Subcutaneous abdominal adipose tissue (tissue), 5 donors: Measurements from ENCODE around the gene LATS2.

ENCODE experiments used
- H3K27ac ChIP-seq: one replicate; pipeline ENCODE4 v1.7.0; 2013; ENCODE audit warnings: low read depth, mild to moderate bottlenecking, inconsistent platforms, low read length, moderate library complexity
- H3K27me3 ChIP-seq, 5 donors: one replicate each; pipeline ENCODE4 v1.7.0; 2013; ENCODE audit warnings: low read length in 5 of 5, inconsistent platforms in 1 of 5; ENCODE audit not compliant: control insufficient read depth in 5 of 5, insufficient read depth in 4 of 5
- H3K36me3 ChIP-seq, 5 donors: one replicate each; pipeline ENCODE4 v1.7.0; 2013; ENCODE audit warnings: low read length in 5 of 5; ENCODE audit not compliant: control insufficient read depth in 5 of 5, insufficient read depth in 5 of 5
- H3K4me1 ChIP-seq, 5 donors: one replicate each; pipeline ENCODE4 v1.7.0; 2013; ENCODE audit warnings: low read length in 5 of 5, mild to moderate bottlenecking in 3 of 5, moderate library complexity in 1 of 5; ENCODE audit not compliant: control insufficient read depth in 5 of 5, insufficient read depth in 5 of 5
- H3K4me3 ChIP-seq, 5 donors: one replicate each; pipeline ENCODE4 v1.7.0; 2013; ENCODE audit warnings: low read length in 5 of 5, low read depth in 1 of 5
- H3K9ac ChIP-seq, 5 donors: one replicate each; pipeline ENCODE4 v1.7.0; 2013; ENCODE audit warnings: low read length in 5 of 5, mild to moderate bottlenecking in 4 of 5, moderate library complexity in 3 of 5
- H3K9me3 ChIP-seq, 5 donors: one replicate each; pipeline ENCODE4 v1.7.0; 2013; ENCODE audit warnings: low read length in 5 of 5; ENCODE audit not compliant: control insufficient read depth in 5 of 5
- donor health status: healthy.
- donor health status: healthy.
- donor health status: healthy.
- donor health status: healthy.
- donor health status: healthy.

The LATS2 gene

GRCh38 chr13:20988909-20989655 lies 72.3 kb downstream of the LATS2 start:
- H3K9ac ChIP-seq = no peak overlapping the region
- H3K4me1 ChIP-seq = peaks cover 0 to 4% (median 0%) of the 10 kb centered on the region in 5 donors
- H3K4me3 ChIP-seq = no peak overlapping the region
- H3K9me3 ChIP-seq = no peaks in the 10 kb centered on the region
- peaks cover 11 to 69% (median 48%) of the 10 kb centered on the region in 5 donors for H3K36me3 ChIP-seq
- no peaks in the 10 kb centered on the region for H3K27me3 ChIP-seq
- H3K27ac ChIP-seq = no peak overlapping the region

- Histone ChIP-seq H3K9ac (no peak overlapping the region), H3K4me3 (no peak overlapping the region), H3K27ac (no peak overlapping the region), H3K27me3 (no peaks in the 10 kb centered on the region), H3K9me3 (no peaks in the 10 kb centered on the region), H3K36me3 (peaks cover 11 to 76% (median 53%) of the 10 kb centered on the region in 5 donors), H3K4me1 (peaks cover 0 to 4% (median 0%) of the 10 kb centered on the region in 5 donors)
Observed at GRCh38 chr13:20988033-20988908, 73.1 kb downstream of the LATS2 start.

GRCh38 chr13:20987599-20987998 lies 73.8 kb downstream of the LATS2 start:
- Histone ChIP-seq H3K27ac (no peak overlapping the region), H3K9ac (no peak overlapping the region), H3K27me3 (no peaks in the 10 kb centered on the region), H3K36me3 (peaks cover 14 to 82% (median 57%) of the 10 kb centered on the region in 5 donors), H3K4me1 (peaks cover 0 to 4% (median 0%) of the 10 kb centered on the region in 5 donors), H3K9me3 (no peaks in the 10 kb centered on the region), H3K4me3 (no peak overlapping the region)

- H3K27me3 ChIP-seq = no peaks in the 10 kb centered on the region
- peaks cover 0 to 1% (median 0%) of the 10 kb centered on the region in 5 donors for H3K4me1 ChIP-seq
- no peak overlapping the region for H3K9ac ChIP-seq
- no peaks in the 10 kb centered on the region for H3K9me3 ChIP-seq
- no peak overlapping the region for H3K27ac ChIP-seq
- H3K4me3 ChIP-seq = no peak overlapping the region
- H3K36me3 ChIP-seq = peaks cover 18 to 83% (median 61%) of the 10 kb centered on the region in 5 donors
Observed at GRCh38 chr13:20984879-20985278, 76.5 kb downstream of the LATS2 start.

GRCh38 chr13:20983386-20983785 lies 78.0 kb downstream of the LATS2 start:
- Histone ChIP-seq H3K27ac (no peak overlapping the region), H3K4me3 (no peak overlapping the region), H3K36me3 (peaks cover 18 to 82% (median 60%) of the 10 kb centered on the region in 5 donors), H3K27me3 (no peaks in the 10 kb centered on the region), H3K9me3 (no peaks in the 10 kb centered on the region), H3K9ac (no peak overlapping the region), H3K4me1 (no peaks in the 10 kb centered on the region)

GRCh38 chr13:20981370-20982095 lies 79.9 kb downstream of the LATS2 start:
- H3K27me3 ChIP-seq = no peaks in the 10 kb centered on the region
- no peaks in the 10 kb centered on the region for H3K4me1 ChIP-seq
- H3K27ac ChIP-seq = no peak overlapping the region
- no peak overlapping the region for H3K9ac ChIP-seq
- H3K4me3 ChIP-seq = no peak overlapping the region
- H3K36me3 ChIP-seq = peaks cover 15 to 77% (median 56%) of the 10 kb centered on the region in 5 donors
- H3K9me3 ChIP-seq = no peaks in the 10 kb centered on the region

GRCh38 chr13:20980899-20981298 lies 80.5 kb downstream of the LATS2 start:
- Histone ChIP-seq H3K4me1 (no peaks in the 10 kb centered on the region), H3K9ac (no peak overlapping the region), H3K27ac (no peak overlapping the region), H3K4me3 (no peak overlapping the region), H3K27me3 (no peaks in the 10 kb centered on the region), H3K36me3 (peaks cover 14 to 76% (median 57%) of the 10 kb centered on the region in 5 donors), H3K9me3 (no peaks in the 10 kb centered on the region)

- H3K9ac ChIP-seq = no peak overlapping the region
- no peak overlapping the region for H3K27ac ChIP-seq
- no peaks in the 10 kb centered on the region for H3K4me1 ChIP-seq
- no peaks in the 10 kb centered on the region for H3K9me3 ChIP-seq
- H3K4me3 ChIP-seq = no peak overlapping the region
- peaks cover 16 to 78% (median 60%) of the 10 kb centered on the region in 5 donors for H3K36me3 ChIP-seq
- no peaks in the 10 kb centered on the region for H3K27me3 ChIP-seq
Observed at GRCh38 chr13:20980430-20980829, 81.0 kb downstream of the LATS2 start.

GRCh38 chr13:20977394-20977793 lies 84.0 kb downstream of the LATS2 start:
- Histone ChIP-seq H3K4me1 (no peaks in the 10 kb centered on the region), H3K36me3 (peaks cover 29 to 86% (median 78%) of the 10 kb centered on the region in 5 donors), H3K27me3 (no peaks in the 10 kb centered on the region), H3K27ac (no peak overlapping the region), H3K9ac (no peak overlapping the region), H3K9me3 (no peaks in the 10 kb centered on the region), H3K4me3 (no peak overlapping the region)
